ENCODE measurements around the gene KBTBD13. TPM values are rescaled to one million over a fixed set of nuclear protein-coding genes. Genes with fewer than 3 reads are reported as not detected.

The KBTBD13 gene
- polyA plus RNA-seq, 1 donor, result 1.7 TPM

- DNase-seq, result no peak
Observed at GRCh38 chr15:65115086-65115485, 38.5 kb downstream of the KBTBD13 start, which contains the start of gene UBAP1L. TSS of gene UBAP1L (minus strand) at chr15:65115200. CDS start at chr15:65106215, 8,985 bp downstream.

GRCh38 chr15:65115542-65115941 is 39.0 kb downstream of the KBTBD13 start:
- DNase-seq, result no peak

Other genes starting within 250 kb of the KBTBD13 start
- 16.7 TPM for gene PLEKHO2, start 234.8 kb upstream of the KBTBD13 start, polyA plus RNA-seq (ENCODE audit: insufficient read length)
- 6.1 TPM for gene ANKDD1A, start 164.8 kb upstream of the KBTBD13 start, polyA plus RNA-seq (ENCODE audit: insufficient read length)
- gene SPG21, start 86.8 kb upstream of the KBTBD13 start, polyA plus RNA-seq (ENCODE audit: insufficient read length), result 75.3 TPM
- gene MTFMT, start 47.1 kb upstream of the KBTBD13 start, polyA plus RNA-seq (ENCODE audit: insufficient read length), result 10.3 TPM
- gene SLC51B, start 31.4 kb upstream of the KBTBD13 start, polyA plus RNA-seq (ENCODE audit: insufficient read length), result 2.4 TPM
- 14.1 TPM for gene RASL12, start 8.8 kb upstream of the KBTBD13 start, polyA plus RNA-seq (ENCODE audit: insufficient read length)
- gene UBAP1L, start 38.5 kb downstream of the KBTBD13 start, polyA plus RNA-seq (ENCODE audit: insufficient read length), result 6.4 TPM
- gene PDCD7, start 57.1 kb downstream of the KBTBD13 start, polyA plus RNA-seq (ENCODE audit: insufficient read length), result 25.7 TPM
- 43.9 TPM for gene CLPX, start 108.6 kb downstream of the KBTBD13 start, polyA plus RNA-seq (ENCODE audit: insufficient read length)
- 20.6 TPM for gene CILP, start 134.7 kb downstream of the KBTBD13 start, polyA plus RNA-seq (ENCODE audit: insufficient read length)
- gene PARP16, start 210.1 kb downstream of the KBTBD13 start, polyA plus RNA-seq (ENCODE audit: insufficient read length), result 11.9 TPM
- gene RNU5A-1, start 219.3 kb downstream of the KBTBD13 start, polyA plus RNA-seq (ENCODE audit: insufficient read length), result not detected
- gene RNU5B-1, start 227.9 kb downstream of the KBTBD13 start, polyA plus RNA-seq (ENCODE audit: insufficient read length), result not detected